OCI-LY7 (cell line): ENCODE data around the gene MAP1A.

ENCODE experiments used
- CTCF ChIP-seq: fragments of 200-600 bp; sonication (generic); conservative IDR thresholded peaks from 2 replicates; pipeline ENCODE4 v1.5.1; 2014; ENCODE audit warnings: mild to moderate bottlenecking, antibody characterized with exemption, low read length, moderate library complexity, mixed read lengths
- EZH2phosphoT487 ChIP-seq: fragments of 200-600 bp; sonication (generic); IDR thresholded peaks from 2 replicates; pipeline ENCODE4 v1.6.1; 2018; ENCODE audit warnings: low read depth, borderline replicate concordance, mild to moderate bottlenecking, mixed run types, antibody characterized with exemption, low read length, moderate library complexity, mixed read lengths

GRCh38 chr15:43541785-43542184 lies 24.4 kb downstream of the MAP1A start:
- no peak for TF ChIP-seq CTCF
- TF ChIP-seq EZH2phosphoT487: no peak
